Glomerular endothelial cell (primary cell): ENCODE measurements around the gene SCN3B. TPM values are rescaled to one million over a fixed set of nuclear protein-coding genes. Genes with fewer than 3 reads are reported as not detected.

ENCODE experiments used
- DNase-seq: peaks from one replicate; pipeline ENCODE4 v3.0.0-alpha.2; 2011; ENCODE audit warnings: low read depth, low spot score; ENCODE audit errors: extremely low read depth
- total RNA-seq: library from RNA; depleted of rRNA; stranded (reverse); fragments of >200 nt; gene quantifications from 2 replicates; pipeline ENCODE4 v1.2.3, GENCODE V29; 2015

The SCN3B gene
- total RNA-seq, 1 donor from 2014 or later, result 5.8 TPM

DNA sequence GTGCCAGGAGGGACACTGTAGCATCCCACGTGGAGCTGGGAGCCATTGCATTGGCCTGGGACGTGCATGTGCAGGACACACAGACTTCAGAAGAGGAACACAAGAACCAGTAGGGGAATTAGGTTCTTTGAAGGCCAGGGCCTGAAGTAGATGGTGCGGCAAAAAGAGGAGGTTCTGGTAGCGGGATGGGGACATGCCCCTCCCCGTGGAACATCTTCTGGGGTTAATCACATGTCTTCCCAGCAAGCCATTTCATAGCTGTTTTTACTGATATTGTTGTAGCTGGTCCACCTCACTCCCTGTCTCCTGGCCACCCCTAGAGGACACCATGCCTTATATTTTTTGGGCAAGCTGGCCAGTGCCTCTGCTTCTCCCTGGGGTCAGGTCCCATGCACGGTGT, 74.3 kb downstream of the SCN3B start:
- DNase-seq, result no peak

DNA sequence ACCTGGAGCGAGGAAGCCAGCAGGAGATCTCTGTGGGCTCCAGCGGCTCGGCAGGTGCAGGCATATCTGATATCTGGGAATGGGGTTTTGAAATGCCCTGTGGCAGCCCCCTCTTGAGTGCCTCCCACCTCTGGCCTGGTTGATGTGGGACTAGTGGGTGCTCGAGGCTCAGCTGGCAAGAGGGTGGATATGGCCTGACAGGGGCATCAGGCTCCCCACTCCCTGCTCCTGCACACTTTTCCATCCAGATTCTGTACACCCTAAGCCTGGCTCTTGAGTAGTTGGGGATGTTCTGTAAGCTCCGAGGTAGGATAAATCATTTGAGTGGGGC, 75.0 kb downstream of the SCN3B start:
- no peak for DNase-seq

Other genes with a start within 250 kb of the SCN3B start
- gene GRAMD1B, start 224.4 kb downstream of the SCN3B start, total RNA-seq, result 4.8 and 6.9 TPM in 2 replicates
- 6.9 and 7.3 TPM in 2 replicates for gene ZNF202, start 87.0 kb upstream of the SCN3B start, total RNA-seq
- gene OR6X1, start 99.9 kb upstream of the SCN3B start, total RNA-seq, result not detected in 2 replicates
- gene OR6M1, start 151.7 kb upstream of the SCN3B start, total RNA-seq, result not detected in 2 replicates
- gene TMEM225, start 231.0 kb upstream of the SCN3B start, total RNA-seq, result not detected in 2 replicates
- gene OR8D4, start 247.5 kb upstream of the SCN3B start, total RNA-seq, result not detected in 2 replicates